OCI-LY3 (cell line): Measurements from ENCODE around the gene GPR6.

Experiments used
- H2AFZ ChIP-seq: fragments of 200-600, 300-600 bp; shearing (Covaris generic); 2 replicates; pipeline ENCODE4 v1.6.0; 2014; ENCODE audit warnings: antibody characterized with exemption, low read depth, low read length
- H3K27ac ChIP-seq: fragments of 200-600, 300-600 bp; sonication (generic); 2 replicates; pipeline ENCODE4 v1.5.1; 2014; ENCODE audit warnings: mild to moderate bottlenecking, low read length, moderate library complexity, mixed read lengths
- H3K27me3 ChIP-seq: fragments of 200-600, 300-600 bp; sonication (generic); 2 replicates; pipeline ENCODE4 v1.6.1; 2014; ENCODE audit warnings: low read depth, low read length, mixed read lengths
- H3K36me3 ChIP-seq: fragments of 200-600, 300-600 bp; sonication (generic); replicated peaks from 2 replicates; pipeline ENCODE3; 2014; ENCODE audit warnings: low read depth, low read length, mixed read lengths
- H3K4me1 ChIP-seq: fragments of 300-600, 200-600 bp; sonication (generic); 2 replicates; pipeline ENCODE4 v1.6.1; 2014; ENCODE audit warnings: low read length, mixed read lengths
- H3K4me2 ChIP-seq: fragments of 200-600, 300-600 bp; sonication (generic); 2 replicates; pipeline ENCODE4 v1.6.1; 2014; ENCODE audit warnings: low read length, mixed read lengths
- H3K4me3 ChIP-seq: fragments of 300-600, 200-600 bp; sonication (generic); 2 replicates; pipeline ENCODE4 v1.5.1; 2014; ENCODE audit warnings: antibody characterized with exemption, mild to moderate bottlenecking, low read length, moderate library complexity
- H3K79me2 ChIP-seq: fragments of 300-600, 200-600 bp; shearing (Covaris generic); 2 replicates; pipeline ENCODE4 v1.6.1; 2014; ENCODE audit warnings: mild to moderate bottlenecking, low read length, mixed read lengths
- H3K9ac ChIP-seq: fragments of 300-600, 200-600 bp; shearing (Covaris generic); 2 replicates; pipeline ENCODE4 v1.6.0; 2014; ENCODE audit warnings: mild to moderate bottlenecking, low read length, moderate library complexity
- H3K9me3 ChIP-seq: fragments of 200-600, 300-600 bp; shearing (Covaris generic); 2 replicates; pipeline ENCODE4 v1.6.1; 2014; ENCODE audit warnings: low read length, mixed read lengths; ENCODE audit not compliant: insufficient read depth
- H4K20me1 ChIP-seq: fragments of 200-600, 300-600 bp; sonication (generic); 2 replicates; pipeline ENCODE4 v1.6.1; 2016; ENCODE audit warnings: low read length, mixed read lengths; ENCODE audit not compliant: insufficient read depth
- CTCF ChIP-seq: fragments of 200-600, 300-600 bp; sonication (generic); IDR thresholded peaks from 2 replicates; pipeline ENCODE4 v1.5.1; 2014; ENCODE audit warnings: antibody characterized with exemption, low read length, low read depth
- EZH2phosphoT487 ChIP-seq: fragments of 200-600 bp; shearing (Covaris generic); IDR thresholded peaks from 2 replicates; pipeline ENCODE4 v1.6.1; 2018; ENCODE audit warnings: antibody characterized with exemption, mixed run types, low read depth

The GPR6 gene

DNA sequence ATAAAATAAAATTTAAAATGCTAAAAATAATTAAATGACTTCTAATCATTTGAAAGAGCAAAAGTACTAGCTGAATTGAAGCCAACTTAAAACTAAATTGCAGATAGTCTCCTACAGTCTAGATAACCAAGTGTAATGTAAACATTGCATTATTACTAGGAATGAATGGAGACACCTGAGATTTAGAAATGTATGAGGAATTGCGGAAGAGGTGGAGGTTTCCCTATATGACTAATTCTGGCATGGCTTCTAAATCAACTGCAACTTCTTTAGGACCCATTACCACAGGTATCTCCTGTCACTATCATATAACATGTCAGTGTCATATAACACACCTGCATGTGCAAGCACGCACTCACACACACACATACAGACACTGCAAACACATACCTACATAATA is 13.2 kb upstream of the GPR6 start:
- Histone ChIP-seq H3K9ac (no peak overlapping the region), H3K27ac (no peak overlapping the region), H4K20me1 (no peaks in the 10 kb centered on the region), H3K79me2 (no peaks in the 10 kb centered on the region), H3K4me1 (no peaks in the 10 kb centered on the region), H3K9me3 (no peaks in the 10 kb centered on the region), H3K36me3 (no peaks in the 10 kb centered on the region), H3K4me3 (no peak overlapping the region), H3K4me2 (no peak overlapping the region), H3K27me3 (no peaks in the 10 kb centered on the region), H2AFZ (no peak overlapping the region)
- TF ChIP-seq CTCF (no peak), EZH2phosphoT487 (no peak)

- no peaks in the 10 kb centered on the region for H3K4me1 ChIP-seq
- no peaks in the 10 kb centered on the region for H3K79me2 ChIP-seq
- no peak overlapping the region for H3K4me3 ChIP-seq
- H3K36me3 ChIP-seq = no peaks in the 10 kb centered on the region
- no peaks in the 10 kb centered on the region for H3K27me3 ChIP-seq
- no peak overlapping the region for H2AFZ ChIP-seq
- no peaks in the 10 kb centered on the region for H4K20me1 ChIP-seq
- no peak overlapping the region for H3K4me2 ChIP-seq
- no peak overlapping the region for H3K9ac ChIP-seq
- no peak overlapping the region for H3K27ac ChIP-seq
- no peaks in the 10 kb centered on the region for H3K9me3 ChIP-seq
- no peak for TF ChIP-seq CTCF
- TF ChIP-seq EZH2phosphoT487 = no peak
Observed at GRCh38 chr6:109966299-109966698, 11.8 kb upstream of the GPR6 start.

GRCh38 chr6:109977791-109978173 is 329 bp upstream of the GPR6 start:
- TF ChIP-seq CTCF (no peak), EZH2phosphoT487 (no peak)
- H4K20me1 ChIP-seq = no peaks in the 10 kb centered on the region
- H3K9me3 ChIP-seq = no peaks in the 10 kb centered on the region
- no peak overlapping the region for H3K4me2 ChIP-seq
- no peaks in the 10 kb centered on the region for H3K36me3 ChIP-seq
- no peak overlapping the region for H2AFZ ChIP-seq
- no peaks in the 10 kb centered on the region for H3K79me2 ChIP-seq
- no peaks in the 10 kb centered on the region for H3K4me1 ChIP-seq
- H3K4me3 ChIP-seq = no peak overlapping the region
- no peak overlapping the region for H3K9ac ChIP-seq
- H3K27me3 ChIP-seq = no peaks in the 10 kb centered on the region
- H3K27ac ChIP-seq = no peak overlapping the region

- Histone ChIP-seq H3K4me2 (no peak overlapping the region), H2AFZ (no peak overlapping the region), H3K4me1 (no peaks in the 10 kb centered on the region), H4K20me1 (no peaks in the 10 kb centered on the region), H3K27me3 (no peaks in the 10 kb centered on the region), H3K79me2 (no peaks in the 10 kb centered on the region), H3K9ac (no peak overlapping the region), H3K9me3 (no peaks in the 10 kb centered on the region), H3K36me3 (no peaks in the 10 kb centered on the region), H3K4me3 (no peak overlapping the region), H3K27ac (no peak overlapping the region)
- no peak for TF ChIP-seq CTCF
- TF ChIP-seq EZH2phosphoT487 = no peak
Observed at GRCh38 chr6:109979033-109979921, 1.2 kb downstream of the GPR6 start.
